HG03108 (cell line): ENCODE results near the gene GKN1.
"Not testable (repeated sequence)": the region's sequence is repeated elsewhere in the genome, so short reads cannot be mapped to it uniquely, and the experiment has no call there.

Source experiments
- ATAC-seq: cut with Tn5 transposase; IDR thresholded peaks from one replicate; pipeline ENCODE4 v1.9.1; 2021; ENCODE audit warnings: moderate library complexity; ENCODE audit not compliant: unreplicated experiment

GKN1 gene

GRCh38 chr2:68955432-68955831 lies 19.0 kb upstream of the GKN1 start:
- ATAC-seq, result not testable (repeated sequence)

- ATAC-seq, result no peak
Observed at GRCh38 chr2:68959001-68959400, 15.4 kb upstream of the GKN1 start.

GRCh38 chr2:68961380-68961779 lies 13.1 kb upstream of the GKN1 start:
- ATAC-seq, result no peak

- no peak for ATAC-seq
Observed at GRCh38 chr2:68964282-68964681, 10.2 kb upstream of the GKN1 start.

GRCh38 chr2:68968221-68968620 lies 6.2 kb upstream of the GKN1 start:
- no peak for ATAC-seq

GRCh38 chr2:68969736-68970490 lies 4.5 kb upstream of the GKN1 start:
- no peak for ATAC-seq

- no peak for ATAC-seq
Observed at GRCh38 chr2:68970566-68971265, 3.7 kb upstream of the GKN1 start.

- ATAC-seq, result no peak
Observed at GRCh38 chr2:68971591-68972231, 2.7 kb upstream of the GKN1 start.

- ATAC-seq, result no peak
Observed at GRCh38 chr2:68974946-68975665, 670 bp downstream of the GKN1 start.

GRCh38 chr2:68975844-68976243 lies 1.4 kb downstream of the GKN1 start:
- no peak for ATAC-seq

- no peak for ATAC-seq
Observed at GRCh38 chr2:68977453-68977852, 3.0 kb downstream of the GKN1 start.

- ATAC-seq, result no peak
Observed at GRCh38 chr2:68978098-68978497, 3.7 kb downstream of the GKN1 start.

- ATAC-seq, result no peak
Observed at GRCh38 chr2:68980956-68981355, 6.5 kb downstream of the GKN1 start.

- no peak for ATAC-seq
Observed at GRCh38 chr2:68987021-68987503, 12.6 kb downstream of the GKN1 start.

- ATAC-seq, result no peak
Observed at GRCh38 chr2:68989035-68989434, 14.6 kb downstream of the GKN1 start.

GRCh38 chr2:68992341-68992740 lies 17.9 kb downstream of the GKN1 start:
- no peak for ATAC-seq

GRCh38 chr2:68992933-68993332 lies 18.5 kb downstream of the GKN1 start:
- no peak for ATAC-seq

- no peak for ATAC-seq
Observed at GRCh38 chr2:68993660-68994059, 19.2 kb downstream of the GKN1 start.

- ATAC-seq, result no peak
Observed at GRCh38 chr2:68994864-68995263, 20.4 kb downstream of the GKN1 start.

GRCh38 chr2:68995916-68996315 lies 21.5 kb downstream of the GKN1 start:
- ATAC-seq, result no peak

GRCh38 chr2:68997401-68997800 lies 23.0 kb downstream of the GKN1 start:
- no peak for ATAC-seq
